Epithelial cell of proximal tubule (primary cell): Measurements from ENCODE around the gene PDZD8. TPM values are rescaled to one million over a fixed set of nuclear protein-coding genes. Genes with fewer than 3 reads are reported as not detected.

ENCODE experiments used
- DNase-seq: peaks from one replicate; pipeline ENCODE4 v3.0.0-alpha.2; 2011; ENCODE audit warnings: low read depth
- H3K4me3 ChIP-seq: 2 replicates; pipeline ENCODE4 v1.5.1; 2011; ENCODE audit warnings: low read depth, mild to moderate bottlenecking, low read length
- total RNA-seq: library from RNA; depleted of rRNA; stranded (reverse); fragments of >200 nt; gene quantifications from 2 replicates; pipeline ENCODE4 v1.2.3, GENCODE V29; 2015
- TF ChIP-seq, protein P1 (sequence below): conservative IDR thresholded peaks from 2 replicates; pipeline ENCODE4 v1.5.1; 2012; ENCODE audit warnings: low read depth, mild to moderate bottlenecking, low read length

PDZD8 gene
- total RNA-seq, 1 donor from 2014 or later = 23.6 TPM

DNA sequence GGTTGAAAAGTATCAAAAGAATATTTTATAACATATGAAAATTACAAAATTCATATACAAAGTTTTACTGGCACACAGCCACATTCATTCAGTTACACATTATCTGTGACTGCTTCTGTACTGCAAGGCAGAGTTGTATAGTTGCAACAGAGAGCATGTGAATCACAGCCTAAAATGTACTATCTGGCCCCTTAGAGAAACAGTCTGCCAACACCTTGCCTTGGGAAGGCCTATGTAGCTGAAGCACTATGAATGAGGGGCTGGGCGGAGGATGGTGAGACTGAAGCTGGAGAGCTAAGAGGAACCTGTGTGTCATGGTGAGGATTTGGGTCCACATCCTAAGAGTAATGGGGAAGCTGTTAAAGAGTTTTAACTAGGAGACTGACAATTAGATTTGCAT, 35.7 kb downstream of the PDZD8 start:
- TF ChIP-seq, protein P1, sequence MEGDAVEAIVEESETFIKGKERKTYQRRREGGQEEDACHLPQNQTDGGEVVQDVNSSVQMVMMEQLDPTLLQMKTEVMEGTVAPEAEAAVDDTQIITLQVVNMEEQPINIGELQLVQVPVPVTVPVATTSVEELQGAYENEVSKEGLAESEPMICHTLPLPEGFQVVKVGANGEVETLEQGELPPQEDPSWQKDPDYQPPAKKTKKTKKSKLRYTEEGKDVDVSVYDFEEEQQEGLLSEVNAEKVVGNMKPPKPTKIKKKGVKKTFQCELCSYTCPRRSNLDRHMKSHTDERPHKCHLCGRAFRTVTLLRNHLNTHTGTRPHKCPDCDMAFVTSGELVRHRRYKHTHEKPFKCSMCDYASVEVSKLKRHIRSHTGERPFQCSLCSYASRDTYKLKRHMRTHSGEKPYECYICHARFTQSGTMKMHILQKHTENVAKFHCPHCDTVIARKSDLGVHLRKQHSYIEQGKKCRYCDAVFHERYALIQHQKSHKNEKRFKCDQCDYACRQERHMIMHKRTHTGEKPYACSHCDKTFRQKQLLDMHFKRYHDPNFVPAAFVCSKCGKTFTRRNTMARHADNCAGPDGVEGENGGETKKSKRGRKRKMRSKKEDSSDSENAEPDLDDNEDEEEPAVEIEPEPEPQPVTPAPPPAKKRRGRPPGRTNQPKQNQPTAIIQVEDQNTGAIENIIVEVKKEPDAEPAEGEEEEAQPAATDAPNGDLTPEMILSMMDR = no peak
- no peak for DNase-seq
- H3K4me3 ChIP-seq = no peak overlapping the region

- no peak for DNase-seq
- H3K4me3 ChIP-seq = no peak overlapping the region
- TF ChIP-seq, protein P1 = no peak
Observed at GRCh38 chr10:117334926-117335325, 40.3 kb downstream of the PDZD8 start.

- DNase-seq = no peak
- TF ChIP-seq, protein P1 = no peak
- no peak overlapping the region for H3K4me3 ChIP-seq
Observed at GRCh38 chr10:117334066-117334465, 41.2 kb downstream of the PDZD8 start.

DNA sequence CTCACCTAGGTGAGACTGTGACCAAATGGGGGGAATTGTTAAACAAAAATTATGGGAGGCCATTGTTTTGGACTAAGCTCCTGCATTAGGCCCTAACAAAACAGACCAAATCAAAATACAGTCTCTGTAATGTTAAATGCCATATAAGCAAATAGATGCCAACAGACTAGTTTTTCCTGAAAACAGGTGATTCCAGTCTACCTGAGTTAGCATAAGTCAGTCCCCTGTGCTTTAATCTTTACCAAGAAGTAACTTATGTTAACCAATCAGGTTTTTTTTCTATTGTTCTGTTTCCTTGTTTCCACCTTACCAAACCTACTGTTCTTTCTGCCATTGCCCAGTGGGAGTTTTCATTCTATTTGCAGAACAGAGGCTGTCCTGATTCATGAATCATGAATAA, 48.0 kb downstream of the PDZD8 start:
- no peak for DNase-seq
- no peak overlapping the region for H3K4me3 ChIP-seq
- TF ChIP-seq, protein P1 = no peak

DNA sequence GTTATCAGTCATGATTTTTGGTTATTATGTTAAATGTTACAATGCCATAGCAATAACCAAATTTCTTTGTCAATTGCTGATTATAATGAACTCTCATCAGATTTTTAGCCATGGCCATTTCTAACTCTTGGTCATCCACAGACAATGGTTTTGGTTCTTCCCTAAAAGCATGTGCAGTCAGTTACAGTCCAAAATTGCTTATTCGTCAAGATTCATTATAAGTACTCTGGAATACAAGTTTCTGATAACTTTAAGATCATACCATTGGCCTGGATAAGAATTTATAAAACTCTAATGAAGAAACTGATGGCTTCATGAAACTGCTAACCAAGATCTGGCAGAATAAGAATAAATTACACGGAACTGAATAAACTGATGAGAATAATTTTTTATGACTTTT, 50.9 kb downstream of the PDZD8 start:
- no peak for DNase-seq
- TF ChIP-seq, protein P1 = no peak
- H3K4me3 ChIP-seq = no peak overlapping the region

DNA sequence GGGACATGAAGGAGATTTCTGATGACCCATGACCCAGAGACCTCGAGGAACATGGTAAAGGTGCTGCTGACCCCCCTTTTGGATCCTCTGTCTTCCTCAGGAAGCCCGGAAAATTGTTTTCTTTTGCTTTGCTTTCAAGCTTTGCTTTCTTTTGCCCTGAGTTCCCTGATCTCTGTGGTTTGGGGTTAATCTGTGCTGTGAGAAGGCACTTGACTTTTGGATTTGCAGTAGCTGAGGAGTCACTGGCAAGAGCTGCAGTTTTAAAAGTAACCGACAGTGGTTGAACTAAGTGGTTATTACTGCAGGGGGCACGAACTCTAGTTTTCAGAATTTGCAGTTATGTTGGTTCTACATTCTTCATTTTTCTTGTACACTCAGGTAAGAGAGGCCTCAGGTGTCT, 53.0 kb downstream of the PDZD8 start:
- no peak for DNase-seq
- TF ChIP-seq, protein P1 = peak; percentile 30
- no peak overlapping the region for H3K4me3 ChIP-seq

- DNase-seq = no peak
- TF ChIP-seq, protein P1 = peak; percentile 73
Observed at GRCh38 chr10:117320050-117320665, 55.1 kb downstream of the PDZD8 start.

More at GRCh38 chr10:117320050-117320665, 55.1 kb downstream of the PDZD8 start:
- no peak overlapping the region for H3K4me3 ChIP-seq
